ENCODE results near the gene AP4E1.

DNA sequence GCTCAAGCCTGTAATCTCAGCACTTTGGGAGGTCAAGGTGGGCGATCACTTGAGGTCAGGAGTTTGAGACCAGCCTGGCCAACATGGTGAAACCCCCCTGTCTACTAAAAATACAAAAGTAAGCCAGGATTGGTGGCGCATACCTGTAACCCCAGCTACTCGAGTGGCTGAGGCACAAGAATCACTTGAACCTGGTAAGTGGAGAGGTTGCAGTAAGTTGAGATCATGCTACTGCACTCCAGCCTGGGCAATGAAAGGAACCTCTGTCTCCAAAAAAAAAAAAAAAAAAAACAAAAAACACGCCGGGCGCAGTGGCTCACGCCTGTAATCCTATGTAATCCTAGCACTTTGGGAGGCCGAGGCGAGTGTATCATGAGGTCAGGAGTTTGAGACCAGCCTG is 18.9 kb upstream of the AP4E1 start:
- no peak for TF ChIP-seq CTCF (IDR thresholded peaks at IDR 0.05; ENCODE audit: poor library complexity, severe bottlenecking)
- TF ChIP-seq EZH2 (IDR thresholded peaks at IDR 0.05; ENCODE audit: borderline replicate concordance, insufficient read depth, low read length, poor library complexity, severe bottlenecking) = no peak
